Skeletal muscle tissue (tissue), 4 donors: ENCODE measurements around the gene PTTG2. TPM values are rescaled to one million over a fixed set of nuclear protein-coding genes. Genes with fewer than 3 reads are reported as not detected.
"Not testable (repeated sequence)": the region's sequence is repeated elsewhere in the genome, so short reads cannot be mapped to it uniquely, and the experiment has no call there.

Experiments used
- H3K27ac ChIP-seq: one replicate; pipeline ENCODE4 v1.7.0; 2013; ENCODE audit warnings: mild to moderate bottlenecking, low read depth, low read length, inconsistent platforms
- H3K27me3 ChIP-seq, 3 donors: one replicate each; pipeline ENCODE4 v1.7.0; 2013; ENCODE audit warnings: low read length in 3 of 3; ENCODE audit not compliant: control insufficient read depth in 3 of 3, insufficient read depth in 3 of 3
- H3K36me3 ChIP-seq, 3 donors: one replicate each; pipeline ENCODE4 v1.7.0; 2013; ENCODE audit warnings: low read length in 3 of 3; ENCODE audit not compliant: control insufficient read depth in 3 of 3, insufficient read depth in 3 of 3
- H3K4me1 ChIP-seq, 3 donors: one replicate each; pipeline ENCODE4 v1.7.0; 2013; ENCODE audit warnings: low read length in 3 of 3, mild to moderate bottlenecking in 3 of 3; ENCODE audit not compliant: control insufficient read depth in 3 of 3, insufficient read depth in 3 of 3
- H3K4me3 ChIP-seq, 3 donors: one replicate each; pipeline ENCODE4 v1.7.0; 2013; ENCODE audit warnings: low read length in 3 of 3
- H3K9ac ChIP-seq, 3 donors: one replicate each; pipeline ENCODE4 v1.7.0; 2013; ENCODE audit warnings: low read length in 3 of 3, mild to moderate bottlenecking in 3 of 3, moderate library complexity in 2 of 3, low read depth in 1 of 3
- H3K9me3 ChIP-seq, 3 donors: one replicate each; pipeline ENCODE4 v1.7.0; 2013; ENCODE audit warnings: low read length in 3 of 3; ENCODE audit not compliant: control insufficient read depth in 3 of 3
- total RNA-seq: library from RNA; depleted of rRNA; stranded (reverse); fragments of >200 nt; gene quantifications from one replicate; pipeline ENCODE4 v1.2.3, GENCODE V29; 2014
- donor health status: Osteomylitis.

The PTTG2 gene
- 0.52 TPM for total RNA-seq

- Histone ChIP-seq H3K9ac (no peak within 1 kb of the TSS), H3K27me3 (no peaks in the 10 kb centered on the region), H3K27ac (no peak within 1 kb of the TSS), H3K36me3 (no peaks in the 10 kb centered on the region), H3K4me3 (no peak within 1 kb of the TSS), H3K4me1 (no peaks in the 10 kb centered on the region), H3K9me3 (no peaks in the 10 kb centered on the region)
Measured at GRCh38 chr4:37960098-37960497, at the start of gene PTTG2. PTTG2 (plus strand) TSS chr4:37960398; CDS start chr4:37960435, 37 bp downstream.

- H3K4me1 ChIP-seq, result peaks cover 0 to 5% (median 4%) of the 10 kb centered on the region in 3 donors
- no peak overlapping the region for H3K27ac ChIP-seq
- H3K27me3 ChIP-seq, result no peaks in the 10 kb centered on the region
- no peaks in the 10 kb centered on the region for H3K36me3 ChIP-seq
- no peak overlapping the region for H3K4me3 ChIP-seq
- H3K9me3 ChIP-seq, result no peaks in the 10 kb centered on the region
- H3K9ac ChIP-seq, result no peak overlapping the region
Measured at GRCh38 chr4:37914539-37914938, 45.7 kb upstream of the PTTG2 start.

GRCh38 chr4:37917388-37917787, 42.8 kb upstream of the PTTG2 start:
- H3K4me3 ChIP-seq, result no peak overlapping the region
- H3K36me3 ChIP-seq, result no peaks in the 10 kb centered on the region
- H3K9me3 ChIP-seq, result no peaks in the 10 kb centered on the region
- H3K9ac ChIP-seq, result no peak overlapping the region
- H3K4me1 ChIP-seq, result no peaks in the 10 kb centered on the region
- H3K27me3 ChIP-seq, result no peaks in the 10 kb centered on the region
- no peak overlapping the region for H3K27ac ChIP-seq

- Histone ChIP-seq H3K27me3 (no peaks in the 10 kb centered on the region), H3K4me3 (no peak overlapping the region), H3K36me3 (no peaks in the 10 kb centered on the region), H3K9me3 (no peaks in the 10 kb centered on the region), H3K27ac (no peak overlapping the region), H3K4me1 (no peaks in the 10 kb centered on the region), H3K9ac (no peak overlapping the region)
Measured at GRCh38 chr4:37918653-37919052, 41.5 kb upstream of the PTTG2 start.

- Histone ChIP-seq H3K27me3 (no peaks in the 10 kb centered on the region), H3K4me1 (no peaks in the 10 kb centered on the region), H3K9ac (no peak overlapping the region), H3K36me3 (no peaks in the 10 kb centered on the region), H3K9me3 (no peaks in the 10 kb centered on the region), H3K27ac (no peak overlapping the region), H3K4me3 (no peak overlapping the region)
Measured at GRCh38 chr4:37922328-37922727, 37.9 kb upstream of the PTTG2 start.

GRCh38 chr4:37923089-37923488, 37.1 kb upstream of the PTTG2 start:
- not testable (repeated sequence) for H3K36me3 ChIP-seq, H3K4me3 ChIP-seq, H3K4me1 ChIP-seq, H3K27me3 ChIP-seq, H3K27ac ChIP-seq, H3K9ac ChIP-seq, H3K9me3 ChIP-seq

GRCh38 chr4:37924946-37925345, 35.3 kb upstream of the PTTG2 start:
- peaks cover 2 to 5% (median 4%) of the 10 kb centered on the region in 3 donors for H3K4me1 ChIP-seq
- no peaks in the 10 kb centered on the region for H3K27me3 ChIP-seq
- no peak overlapping the region for H3K27ac ChIP-seq

GRCh38 chr4:37927434-37927833, 32.8 kb upstream of the PTTG2 start:
- Histone ChIP-seq H3K4me3 (no peak overlapping the region), H3K9me3 (no peaks in the 10 kb centered on the region), H3K4me1 (peaks cover 8 to 12% (median 8%) of the 10 kb centered on the region in 3 donors), H3K27ac (no peak overlapping the region), H3K9ac (no peak overlapping the region), H3K27me3 (no peaks in the 10 kb centered on the region), H3K36me3 (no peaks in the 10 kb centered on the region)

More at GRCh38 chr4:37924946-37925345, 35.3 kb upstream of the PTTG2 start:
- Histone ChIP-seq H3K4me3 (no peak overlapping the region), H3K36me3 (no peaks in the 10 kb centered on the region), H3K9me3 (no peaks in the 10 kb centered on the region), H3K9ac (no peak overlapping the region)

GRCh38 chr4:37928426-37929416, 31.5 kb upstream of the PTTG2 start:
- Histone ChIP-seq H3K36me3 (no peaks in the 10 kb centered on the region), H3K27ac (no peak overlapping the region), H3K9ac (peak overlapping the region; percentile 33 to 43 (median 40)), H3K4me3 (no peak overlapping the region), H3K27me3 (no peaks in the 10 kb centered on the region), H3K4me1 (peaks cover 16 to 19% (median 19%) of the 10 kb centered on the region in 3 donors), H3K9me3 (no peaks in the 10 kb centered on the region)

GRCh38 chr4:37934096-37934495, 26.1 kb upstream of the PTTG2 start:
- Histone ChIP-seq H3K36me3 (no peaks in the 10 kb centered on the region), H3K9ac (peak overlapping the region in 2 of 3 donors; percentile 47 to 72), H3K9me3 (no peaks in the 10 kb centered on the region), H3K27ac (peak overlapping the region; percentile 88), H3K27me3 (no peaks in the 10 kb centered on the region), H3K4me1 (peaks cover 42 to 54% (median 53%) of the 10 kb centered on the region in 3 donors), H3K4me3 (peak overlapping the region in 2 of 3 donors; percentile 30 to 47)
